Prostate gland (tissue), 2 donors: ENCODE measurements around the gene IGF2BP3. TPM values are rescaled to one million over a fixed set of nuclear protein-coding genes. Genes with fewer than 3 reads are reported as not detected.
A peak's percentile ranks its signal among the peaks of the same experiment; 100 is the strongest.
"Not testable (repeated sequence)": the region's sequence is repeated elsewhere in the genome, so short reads cannot be mapped to it uniquely, and the experiment has no call there.

Experiments used
- DNase-seq: peaks from one replicate; pipeline ENCODE4 v3.0.0-alpha.2; 2019; ENCODE audit warnings: low spot score
- H3K27ac ChIP-seq, 2 donors: fragments of 200-600 bp; sonication (generic); 2 replicates each; pipeline ENCODE4 v1.5.1; 2017 to 2019
- H3K27me3 ChIP-seq: fragments of 200-600 bp; sonication (generic); replicated peaks from 2 replicates; pipeline ENCODE4 v1.5.1; 2019; ENCODE audit not compliant: insufficient read depth
- H3K36me3 ChIP-seq, 2 donors: fragments of 200-600 bp; sonication (generic); 1 replicate in 1 of 2; 2 replicates in 1 of 2; pipeline versions ENCODE4 v1.5.1 to v1.8.1; 2017 to 2019
- H3K4me1 ChIP-seq: fragments of 200-600 bp; sonication (generic); replicated peaks from 2 replicates; pipeline ENCODE4 v1.5.1; 2019
- H3K4me3 ChIP-seq, 2 donors: fragments of 200-600 bp; sonication (generic); 2 replicates each; pipeline ENCODE4 v1.5.1; 2017 to 2019
- H3K9me3 ChIP-seq: fragments of 200-600 bp; sonication (generic); 2 replicates; pipeline ENCODE4 v1.5.1; 2017
- POLR2A ChIP-seq: fragments of 450-650 bp; IDR thresholded peaks from one replicate; pipeline ENCODE4 v1.6.1; 2016; ENCODE audit warnings: antibody characterized with exemption, mild to moderate bottlenecking
- POLR2AphosphoS5 ChIP-seq: sonication (generic); formaldehyde crosslinking; IDR thresholded peaks from one replicate; pipeline ENCODE4 v1.6.1; 2017; ENCODE audit warnings: antibody characterized with exemption
- WGBS: methylation state at CpG from one replicate; pipeline ENCODE4 v1.1.5; 2018; 5-methylcytosine and 5-hydroxymethylcytosine counted together
- intact Hi-C: fragments of 100-400 bp; cut with DNase I; formaldehyde crosslinking; loops from one replicate; pipeline ENCODE4 v1.14.2; 2022
- total RNA-seq, 2 donors: library from RNA; depleted of rRNA; stranded (reverse); fragments of >200 nt; gene quantifications; one replicate each; pipeline ENCODE4 v1.1.0, GENCODE V29; 2016
- TF ChIP-seq, protein P1 (sequence below), 4 experiments: fragments of 200-600 bp in 2 of 4; fragments of 450-650 bp in 2 of 4; sonication (generic) in 2 of 4; IDR thresholded peaks; 1 replicate in 3 of 4; 2 replicates in 1 of 4; pipeline ENCODE4 v1.5.1; 2016 to 2019; ENCODE audit warnings: antibody characterized with exemption in 4 of 4, mild to moderate bottlenecking in 2 of 4, moderate library complexity in 2 of 4

IGF2BP3 gene
- total RNA-seq, 2 donors from 2014 or later, result 9.6 TPM; not detected in 1

DNA sequence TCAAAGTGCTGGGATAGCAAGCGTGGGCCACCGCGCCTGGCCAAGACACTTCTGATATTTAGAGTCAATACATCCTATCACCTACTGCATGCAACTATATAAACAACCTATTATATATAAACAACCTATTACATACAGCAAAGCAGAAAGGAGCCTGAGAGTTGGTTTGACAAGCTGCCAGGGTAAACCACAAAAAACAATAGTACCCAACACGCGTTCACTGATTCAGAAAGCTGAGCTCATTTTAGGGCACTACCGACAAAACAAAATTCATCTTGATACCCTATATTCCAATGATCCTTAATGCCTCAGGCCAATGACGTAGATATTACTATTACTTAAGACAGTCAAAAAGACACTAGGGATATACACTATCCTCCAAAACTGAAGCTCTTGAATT lies 154.9 kb downstream of the IGF2BP3 start:
- Histone ChIP-seq H3K27ac (no peak overlapping the region), H3K4me3 (no peak overlapping the region), H3K36me3 (no peaks in the 10 kb centered on the region), H3K4me1 (no peaks in the 10 kb centered on the region), H3K27me3 (no peaks in the 10 kb centered on the region), H3K9me3 (no peaks in the 10 kb centered on the region)
- no peak for DNase-seq
- intact Hi-C loops, result no loop called here
- 68% methylated on average over 7 of the region's 7 CpGs for WGBS
- TF ChIP-seq POLR2A (no peak), POLR2AphosphoS5 (no peak)
- TF ChIP-seq, protein P1, sequence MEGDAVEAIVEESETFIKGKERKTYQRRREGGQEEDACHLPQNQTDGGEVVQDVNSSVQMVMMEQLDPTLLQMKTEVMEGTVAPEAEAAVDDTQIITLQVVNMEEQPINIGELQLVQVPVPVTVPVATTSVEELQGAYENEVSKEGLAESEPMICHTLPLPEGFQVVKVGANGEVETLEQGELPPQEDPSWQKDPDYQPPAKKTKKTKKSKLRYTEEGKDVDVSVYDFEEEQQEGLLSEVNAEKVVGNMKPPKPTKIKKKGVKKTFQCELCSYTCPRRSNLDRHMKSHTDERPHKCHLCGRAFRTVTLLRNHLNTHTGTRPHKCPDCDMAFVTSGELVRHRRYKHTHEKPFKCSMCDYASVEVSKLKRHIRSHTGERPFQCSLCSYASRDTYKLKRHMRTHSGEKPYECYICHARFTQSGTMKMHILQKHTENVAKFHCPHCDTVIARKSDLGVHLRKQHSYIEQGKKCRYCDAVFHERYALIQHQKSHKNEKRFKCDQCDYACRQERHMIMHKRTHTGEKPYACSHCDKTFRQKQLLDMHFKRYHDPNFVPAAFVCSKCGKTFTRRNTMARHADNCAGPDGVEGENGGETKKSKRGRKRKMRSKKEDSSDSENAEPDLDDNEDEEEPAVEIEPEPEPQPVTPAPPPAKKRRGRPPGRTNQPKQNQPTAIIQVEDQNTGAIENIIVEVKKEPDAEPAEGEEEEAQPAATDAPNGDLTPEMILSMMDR (IDR thresholded peaks at IDR 0.05), result no peak

- H3K27ac ChIP-seq, H3K27me3 ChIP-seq, intact Hi-C loops, H3K4me1 ChIP-seq, H3K9me3 ChIP-seq, H3K4me3 ChIP-seq, H3K36me3 ChIP-seq, DNase-seq: not testable (repeated sequence)
- 93% methylated on average over 2 of the region's 2 CpGs for WGBS
Measured at GRCh38 chr7:23312141-23312540, 158.2 kb downstream of the IGF2BP3 start.

GRCh38 chr7:23308754-23309153 lies 161.5 kb downstream of the IGF2BP3 start:
- TF ChIP-seq POLR2A, result no peak
- no peak for TF ChIP-seq POLR2AphosphoS5
- TF ChIP-seq, protein P1 (IDR thresholded peaks at IDR 0.05), result no peak
- no peaks in the 10 kb centered on the region for H3K27me3 ChIP-seq
- WGBS, result 88% methylated on average over 6 of the region's 6 CpGs
- no peaks in the 10 kb centered on the region for H3K4me1 ChIP-seq
- H3K9me3 ChIP-seq, result no peaks in the 10 kb centered on the region
- DNase-seq, result no peak
- H3K27ac ChIP-seq, result no peak overlapping the region
- no peak overlapping the region for H3K4me3 ChIP-seq
- H3K36me3 ChIP-seq, result peaks cover 0 to 4% of the 10 kb centered on the region in 2 donors
- intact Hi-C loops, result no loop called here

DNA sequence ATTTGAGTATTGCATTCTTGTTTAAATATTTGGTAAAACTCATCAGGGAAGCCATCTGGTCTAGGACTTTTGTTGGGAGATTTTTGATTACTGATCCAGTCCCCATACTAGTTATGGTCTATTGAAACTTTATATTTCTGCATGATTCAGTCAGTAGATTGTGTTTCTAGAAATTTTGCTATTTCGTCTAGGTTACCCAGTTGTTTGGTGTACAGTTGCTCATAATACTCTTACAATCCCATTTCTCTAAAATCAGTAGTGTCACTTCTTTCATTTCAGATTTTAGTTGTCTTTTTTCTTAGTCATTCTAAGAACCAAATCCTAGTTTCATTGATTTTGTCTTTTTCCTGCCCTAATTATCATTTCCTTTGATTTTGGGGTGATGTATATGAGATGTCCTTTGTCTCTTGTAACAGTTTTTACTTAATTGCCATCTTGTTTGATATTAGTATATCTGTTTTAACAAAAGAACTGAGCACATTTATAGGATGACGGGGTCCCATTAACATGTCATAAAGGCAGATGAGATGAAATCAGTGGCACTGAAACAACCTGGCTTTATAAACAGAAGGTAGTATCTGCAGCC lies 163.3 kb downstream of the IGF2BP3 start:
- no peak overlapping the region for H3K4me3 ChIP-seq
- no peak for DNase-seq
- intact Hi-C loops, result no loop called here
- no peak for TF ChIP-seq POLR2A
- TF ChIP-seq POLR2AphosphoS5, result no peak
- TF ChIP-seq, protein P1 (IDR thresholded peaks at IDR 0.05), result no peak
- H3K36me3 ChIP-seq, result peaks cover 0 to 4% of the 10 kb centered on the region in 2 donors
- H3K9me3 ChIP-seq, result no peaks in the 10 kb centered on the region
- no peak overlapping the region for H3K27ac ChIP-seq
- no peaks in the 10 kb centered on the region for H3K4me1 ChIP-seq
- 91% methylated on average over 2 of the region's 2 CpGs for WGBS
- H3K27me3 ChIP-seq, result no peaks in the 10 kb centered on the region

DNA sequence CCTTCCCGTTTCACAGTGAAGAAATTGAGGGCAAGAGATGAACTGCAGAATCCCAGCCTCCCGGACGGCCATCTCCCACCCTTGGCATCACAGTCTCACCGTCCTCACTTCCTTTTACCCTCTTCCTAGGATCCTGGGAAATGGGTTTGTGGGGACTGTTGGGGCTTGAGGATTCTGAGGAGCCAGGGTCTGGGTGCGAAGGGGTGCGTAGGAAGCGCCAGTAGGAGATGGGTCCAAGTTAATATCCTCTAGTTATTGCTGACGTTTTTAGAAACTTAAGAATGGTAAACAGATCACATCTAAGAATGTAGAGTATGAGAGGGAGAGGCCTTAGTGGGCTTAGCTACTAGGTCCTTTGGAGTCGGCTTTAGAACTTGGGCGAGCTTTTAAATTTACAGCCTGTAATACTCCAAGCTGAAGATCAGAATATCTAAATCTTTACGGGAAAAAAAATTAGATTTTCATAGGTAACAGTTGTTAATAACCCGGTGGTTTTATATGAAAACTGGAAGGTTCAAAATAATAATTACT lies 170.5 kb downstream of the IGF2BP3 start:
- no peaks in the 10 kb centered on the region for H3K9me3 ChIP-seq
- peak overlapping the region; percentile 63 to 66 for H3K27ac ChIP-seq
- 9% methylated on average over 12 of the region's 12 CpGs for WGBS
- no peak for TF ChIP-seq POLR2A
- TF ChIP-seq, protein P1 (IDR thresholded peaks at IDR 0.05), result no peak
- TF ChIP-seq POLR2AphosphoS5, result no peak
- DNase-seq, result no peak
- no peaks in the 10 kb centered on the region for H3K36me3 ChIP-seq
- intact Hi-C loops, result no loop called here
- no peaks in the 10 kb centered on the region for H3K4me1 ChIP-seq
- peak overlapping the region; percentile 76 to 79 for H3K4me3 ChIP-seq
- H3K27me3 ChIP-seq, result no peaks in the 10 kb centered on the region
